Anterior cingulate cortex (tissue), 58 donors: ENCODE results near the gene ATM.

Experiments used
- DNase-seq, 58 donors: peaks; one replicate each; lab custom pipeline; 2025; lab: John Stamatoyannopoulos, UW

ATM gene

GRCh38 chr11:108222574-108223347 is at the start of gene ATM, which contains the start of gene NPAT:
TSS of gene ATM (plus strand) at chr11:108223067. CDS start at chr11:108227625, 4,558 bp downstream.
TSS of gene NPAT (minus strand) at chr11:108222638. CDS start at chr11:108222536, 102 bp downstream.
- peak; percentile 94 to 100 (median 99) for DNase-seq

- DNase-seq, result no peak
Measured at GRCh38 chr11:108177570-108177969, 45.3 kb upstream of the ATM start.

GRCh38 chr11:108193725-108194124 is 29.1 kb upstream of the ATM start:
- DNase-seq, result no peak

- no peak for DNase-seq
Measured at GRCh38 chr11:108196901-108197300, 26.0 kb upstream of the ATM start.

GRCh38 chr11:108197351-108197750 is 25.5 kb upstream of the ATM start:
- no peak for DNase-seq

GRCh38 chr11:108198833-108199232 is 24.0 kb upstream of the ATM start:
- peak in 1 of 58 donors; percentile 0 for DNase-seq

GRCh38 chr11:108199446-108200321 is 23.2 kb upstream of the ATM start:
- DNase-seq, result no peak

- DNase-seq, result no peak
Measured at GRCh38 chr11:108203075-108203474, 19.8 kb upstream of the ATM start.

GRCh38 chr11:108204376-108204775 is 18.5 kb upstream of the ATM start:
- DNase-seq, result no peak

GRCh38 chr11:108204929-108205499 is 17.9 kb upstream of the ATM start:
- no peak for DNase-seq

GRCh38 chr11:108206171-108206570 is 16.7 kb upstream of the ATM start:
- no peak for DNase-seq

- DNase-seq, result no peak
Measured at GRCh38 chr11:108206969-108207682, 15.7 kb upstream of the ATM start.

GRCh38 chr11:108207683-108208060 is 15.2 kb upstream of the ATM start:
- no peak for DNase-seq

GRCh38 chr11:108210441-108210840 is 12.4 kb upstream of the ATM start:
- no peak for DNase-seq

- DNase-seq, result no peak
Measured at GRCh38 chr11:108213784-108214183, 9.1 kb upstream of the ATM start.

- no peak for DNase-seq
Measured at GRCh38 chr11:108216988-108217387, 5.9 kb upstream of the ATM start.

GRCh38 chr11:108218455-108218854 is 4.4 kb upstream of the ATM start:
- no peak for DNase-seq

- DNase-seq, result no peak
Measured at GRCh38 chr11:108218912-108219783, 3.7 kb upstream of the ATM start.

- DNase-seq, result no peak
Measured at GRCh38 chr11:108220721-108221336, 2.0 kb upstream of the ATM start.
